ENCODE results near the gene PCYT1B. TPM values are rescaled to one million over a fixed set of nuclear protein-coding genes. Genes with fewer than 3 reads are reported as not detected.

Gene PCYT1B
- total RNA-seq, 1 donor from 2014 or later = 2.0 TPM

DNA sequence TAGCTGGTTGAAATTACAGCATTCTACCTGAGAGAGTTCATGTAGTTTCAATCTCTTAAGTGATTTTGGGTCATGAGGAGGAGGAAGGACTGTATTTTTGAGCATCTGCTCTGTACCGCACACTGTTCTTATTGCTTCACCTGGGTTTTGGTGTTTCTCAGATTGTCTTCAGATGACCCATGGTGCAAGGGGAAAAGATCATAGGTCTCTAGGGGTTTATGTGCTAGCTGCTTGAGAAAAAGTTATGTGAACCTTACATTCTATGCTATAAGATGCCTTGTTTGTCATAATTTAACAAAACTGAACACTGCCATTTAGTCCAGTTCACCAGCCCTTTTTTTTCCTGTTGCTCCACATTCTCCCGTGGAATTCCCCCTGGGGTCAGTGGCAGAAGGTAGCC, 121.7 kb downstream of the PCYT1B start:
- Histone ChIP-seq H3K36me3 (ENCODE audit: control insufficient read depth, insufficient read depth, low read length) (no peaks in the 10 kb centered on the region), H3K4me3 (ENCODE audit: low read depth, low read length) (no peak overlapping the region), H3K27me3 (ENCODE audit: control insufficient read depth, insufficient read depth, low read length) (no peaks in the 10 kb centered on the region)
- no peak for DNase-seq (ENCODE audit: low read depth)
- TF ChIP-seq, protein P1, sequence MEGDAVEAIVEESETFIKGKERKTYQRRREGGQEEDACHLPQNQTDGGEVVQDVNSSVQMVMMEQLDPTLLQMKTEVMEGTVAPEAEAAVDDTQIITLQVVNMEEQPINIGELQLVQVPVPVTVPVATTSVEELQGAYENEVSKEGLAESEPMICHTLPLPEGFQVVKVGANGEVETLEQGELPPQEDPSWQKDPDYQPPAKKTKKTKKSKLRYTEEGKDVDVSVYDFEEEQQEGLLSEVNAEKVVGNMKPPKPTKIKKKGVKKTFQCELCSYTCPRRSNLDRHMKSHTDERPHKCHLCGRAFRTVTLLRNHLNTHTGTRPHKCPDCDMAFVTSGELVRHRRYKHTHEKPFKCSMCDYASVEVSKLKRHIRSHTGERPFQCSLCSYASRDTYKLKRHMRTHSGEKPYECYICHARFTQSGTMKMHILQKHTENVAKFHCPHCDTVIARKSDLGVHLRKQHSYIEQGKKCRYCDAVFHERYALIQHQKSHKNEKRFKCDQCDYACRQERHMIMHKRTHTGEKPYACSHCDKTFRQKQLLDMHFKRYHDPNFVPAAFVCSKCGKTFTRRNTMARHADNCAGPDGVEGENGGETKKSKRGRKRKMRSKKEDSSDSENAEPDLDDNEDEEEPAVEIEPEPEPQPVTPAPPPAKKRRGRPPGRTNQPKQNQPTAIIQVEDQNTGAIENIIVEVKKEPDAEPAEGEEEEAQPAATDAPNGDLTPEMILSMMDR (IDR thresholded peaks at IDR 0.05; ENCODE audit: insufficient read depth, low read length, poor library complexity, severe bottlenecking) = no peak

GRCh38 chrX:24520472-24520871, 126.7 kb downstream of the PCYT1B start:
- TF ChIP-seq, protein P1 (IDR thresholded peaks at IDR 0.05; ENCODE audit: insufficient read depth, low read length, poor library complexity, severe bottlenecking) = no peak
- no peak overlapping the region for H3K4me3 ChIP-seq (ENCODE audit: low read depth, low read length)
- DNase-seq (ENCODE audit: low read depth) = no peak
- no peaks in the 10 kb centered on the region for H3K27me3 ChIP-seq (ENCODE audit: control insufficient read depth, insufficient read depth, low read length)
- no peaks in the 10 kb centered on the region for H3K36me3 ChIP-seq (ENCODE audit: control insufficient read depth, insufficient read depth, low read length)

DNA sequence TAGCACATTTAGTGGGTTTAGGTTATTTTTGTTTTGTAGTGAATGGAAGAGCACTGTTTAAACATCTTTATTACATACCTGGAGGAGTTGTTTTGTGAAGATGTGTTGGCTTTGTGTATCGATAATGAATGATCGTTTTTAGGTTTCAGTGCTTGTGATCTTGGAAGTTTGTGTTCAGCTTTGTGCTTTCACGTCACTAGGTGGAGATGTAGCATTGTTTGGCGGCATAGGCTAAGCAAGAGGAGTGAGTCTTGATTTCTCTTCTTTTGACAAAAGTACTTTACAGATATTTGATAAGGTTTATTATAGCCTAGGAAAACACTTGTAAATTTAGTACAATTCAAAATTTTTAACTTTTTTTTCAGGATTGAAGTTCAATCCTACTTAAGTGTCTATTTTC, 131.7 kb downstream of the PCYT1B start:
- H3K36me3 ChIP-seq (ENCODE audit: control insufficient read depth, insufficient read depth, low read length) = no peaks in the 10 kb centered on the region
- TF ChIP-seq, protein P1 (IDR thresholded peaks at IDR 0.05; ENCODE audit: insufficient read depth, low read length, poor library complexity, severe bottlenecking) = peak; percentile 23
- no peaks in the 10 kb centered on the region for H3K27me3 ChIP-seq (ENCODE audit: control insufficient read depth, insufficient read depth, low read length)
- DNase-seq (ENCODE audit: low read depth) = no peak
- no peak overlapping the region for H3K4me3 ChIP-seq (ENCODE audit: low read depth, low read length)

DNA sequence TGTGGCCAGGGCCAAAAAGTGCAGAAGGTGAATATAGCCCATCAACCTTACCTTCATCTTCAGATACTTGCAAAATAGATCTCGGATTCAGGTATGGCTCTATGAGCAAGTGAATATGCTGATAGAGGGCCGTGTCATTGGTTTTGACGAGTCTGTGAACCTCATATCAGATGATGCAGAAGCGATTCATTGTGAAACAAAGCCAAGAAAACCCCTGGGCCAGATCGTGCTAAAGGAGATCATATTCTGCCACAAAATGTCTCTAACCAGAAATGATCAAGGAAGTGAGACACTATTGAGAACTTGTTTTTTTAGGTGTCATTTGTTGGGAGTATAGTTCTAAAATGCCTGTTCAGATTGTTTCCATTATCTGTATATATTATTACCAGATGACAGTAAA, 133.7 kb downstream of the PCYT1B start:
- H3K27me3 ChIP-seq (ENCODE audit: control insufficient read depth, insufficient read depth, low read length) = no peaks in the 10 kb centered on the region
- H3K36me3 ChIP-seq (ENCODE audit: control insufficient read depth, insufficient read depth, low read length) = no peaks in the 10 kb centered on the region
- no peak overlapping the region for H3K4me3 ChIP-seq (ENCODE audit: low read depth, low read length)
- TF ChIP-seq, protein P1 (IDR thresholded peaks at IDR 0.05; ENCODE audit: insufficient read depth, low read length, poor library complexity, severe bottlenecking) = no peak
- DNase-seq (ENCODE audit: low read depth) = no peak

DNA sequence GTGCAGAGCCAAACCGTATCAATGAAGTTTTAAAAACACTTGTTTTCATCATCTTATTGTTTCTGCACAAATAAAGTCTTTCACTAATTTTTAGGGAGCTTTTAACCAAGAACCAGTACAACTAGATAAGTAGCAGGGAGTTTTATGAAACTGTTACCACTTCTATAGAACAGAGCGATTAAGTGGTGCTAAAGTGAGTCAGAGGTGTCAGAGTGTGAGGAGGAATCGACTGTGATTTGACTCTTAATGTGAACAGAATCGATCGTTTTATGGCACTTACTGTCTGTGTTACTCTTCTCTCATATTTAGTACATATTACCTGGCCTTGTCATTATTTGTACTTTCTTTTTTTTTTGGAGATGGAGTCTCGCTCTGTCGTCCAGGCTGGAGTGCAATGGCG, 138.8 kb downstream of the PCYT1B start:
- DNase-seq (ENCODE audit: low read depth) = no peak
- H3K27me3 ChIP-seq (ENCODE audit: control insufficient read depth, insufficient read depth, low read length) = no peaks in the 10 kb centered on the region
- no peaks in the 10 kb centered on the region for H3K36me3 ChIP-seq (ENCODE audit: control insufficient read depth, insufficient read depth, low read length)
- TF ChIP-seq, protein P1 (IDR thresholded peaks at IDR 0.05; ENCODE audit: insufficient read depth, low read length, poor library complexity, severe bottlenecking) = no peak
- no peak overlapping the region for H3K4me3 ChIP-seq (ENCODE audit: low read depth, low read length)

Other genes with a start within 250 kb of the PCYT1B start
- gene PDK3, start 182.1 kb downstream of the PCYT1B start, total RNA-seq = 5.2 and 10.5 TPM in 2 replicates
- 5.1 and 6.2 TPM in 2 replicates for gene POLA1, start 46.6 kb upstream of the PCYT1B start, total RNA-seq